Spleen (tissue), 11 donors: ENCODE results near the gene CCDC91. TPM values are rescaled to one million over a fixed set of nuclear protein-coding genes. Genes with fewer than 3 reads are reported as not detected.

Source experiments
- DNase-seq: peaks from one replicate; pipeline ENCODE4 v3.0.0-alpha.2; 2020
- H3K27ac ChIP-seq, 8 donors: fragments of 200-600 bp; sonication (generic) in 7 of 8; 1 replicate in 4 of 8; 2 replicates in 4 of 8; pipeline versions ENCODE4 v1.5.0 to v1.8.0; 2016 to 2021; ENCODE audit warnings: inconsistent platforms in 4 of 8, mild to moderate bottlenecking in 4 of 8, moderate library complexity in 1 of 8
- H3K27me3 ChIP-seq, 7 donors: fragments of 200-600 bp; sonication (generic) in 6 of 7; replicated peaks in 1 of 7; 1 replicate in 4 of 7; 2 replicates in 3 of 7; pipeline versions ENCODE4 v1.5.0 to v1.8.0; 2016 to 2021; ENCODE audit warnings: inconsistent platforms in 3 of 7, mild to moderate bottlenecking in 1 of 7
- H3K36me3 ChIP-seq, 6 donors: fragments of 200-600 bp; sonication (generic) in 5 of 6; 1 replicate in 4 of 6; 2 replicates in 2 of 6; pipeline versions ENCODE4 v1.5.0 to v1.8.0; 2016 to 2021; ENCODE audit warnings: inconsistent platforms in 2 of 6
- H3K4me1 ChIP-seq, 6 donors: fragments of 200-600 bp; sonication (generic) in 5 of 6; 1 replicate in 3 of 6; 2 replicates in 3 of 6; pipeline versions ENCODE4 v1.5.0 to v1.8.0; 2016 to 2021; ENCODE audit warnings: inconsistent platforms in 3 of 6
- H3K4me3 ChIP-seq, 8 donors: fragments of 200-600 bp; sonication (generic) in 7 of 8; 1 replicate in 4 of 8; 2 replicates in 4 of 8; pipeline versions ENCODE4 v1.5.0 to v1.8.0; 2016 to 2021; ENCODE audit warnings: inconsistent platforms in 4 of 8, mild to moderate bottlenecking in 4 of 8, moderate library complexity in 2 of 8
- H3K9me3 ChIP-seq, 8 donors: fragments of 200-600 bp; sonication (generic) in 7 of 8; 1 replicate in 4 of 8; 2 replicates in 4 of 8; pipeline versions ENCODE4 v1.5.0 to v1.8.0; 2016 to 2021; ENCODE audit warnings: inconsistent platforms in 4 of 8
- CTCF ChIP-seq, 11 experiments: fragments of 200-600 bp in 7 of 11; fragments of 450-650 bp in 4 of 11; sonication (generic) in 4 of 11; IDR thresholded peaks in 8 of 11; conservative IDR thresholded peaks in 3 of 11; 1 replicate in 7 of 11; 2 replicates in 4 of 11; pipeline versions ENCODE4 v1.4.0 to v1.8.0; 2016 to 2021; ENCODE audit warnings: antibody characterized with exemption in 11 of 11, inconsistent platforms in 4 of 11, mild to moderate bottlenecking in 1 of 11
- POLR2A ChIP-seq, 3 donors: fragments of 450-650 bp; IDR thresholded peaks; one replicate each; pipeline ENCODE4 v1.5.1; 2017; ENCODE audit warnings: antibody characterized with exemption in 3 of 3, mild to moderate bottlenecking in 1 of 3
- POLR2AphosphoS5 ChIP-seq, 3 donors: sonication (generic); formaldehyde crosslinking; IDR thresholded peaks; one replicate each; pipeline ENCODE4 v1.5.1; 2017; ENCODE audit warnings: antibody characterized with exemption in 3 of 3
- WGBS, 5 donors: extraction: QIAGEN DNeasy Blood & Tissue Kit in 3 of 5; methylation state at CpG; one replicate each; pipeline versions ENCODE4 v1.1.5 to v1.1.7; 2013 to 2018; 5-methylcytosine and 5-hydroxymethylcytosine counted together
- intact Hi-C: fragments of 100-400 bp; cut with DNase I; formaldehyde crosslinking; loops from one replicate; pipeline ENCODE4 v1.15.0; 2023; ENCODE audit warnings: low total_unique reads
- polyA plus RNA-seq, 3 donors: library from polyadenylated mRNA; stranded (reverse); fragments of 200-250 nt; gene quantifications; one replicate each; pipeline ENCODE4 v1.2.1, GENCODE V29; 2013
- total RNA-seq, 7 donors: library from RNA; depleted of rRNA in 3 of 7; stranded (reverse); fragments of >200 nt in 3 of 7; fragmentation: NEBNext Ultra II Directional in 4 of 7; extraction: Animal tissue kit (Norgen Biotek cat#: 25700) in 4 of 7; gene quantifications; one replicate each; pipeline versions ENCODE4 v1.1.0 to v1.2.1, GENCODE V29; 2016 to 2021
- donor health status: healthy with polysubstance abuse.
- donor health status: DM: no; HTN: no; CAD: no; lungs with moderate emphysema.
- donor health status: DM: no; HTN: no; CAD: no.
- donor health status: Bipolar disorder and iron deficiency.
- donor health status: healthy.
- donor health status: DM: no; HTN: no; CAD: no.
- donor health status: DM: yes; HTN: yes; CAD: no.

Gene CCDC91
- total and polyA plus RNA-seq, 10 donors, result 12.8 to 65.9 (median 43.4) TPM

GRCh38 chr12:28292699-28293098, 102.4 kb downstream of the CCDC91 start:
- no peak for TF ChIP-seq CTCF (IDR thresholded peaks at IDR 0.05 in 8 of 11, conservative IDR thresholded peaks at IDR 0.05 in 3 of 11)
- TF ChIP-seq POLR2AphosphoS5 (IDR thresholded peaks at IDR 0.05), result no peak
- no peak for TF ChIP-seq POLR2A (IDR thresholded peaks at IDR 0.05)
- intact Hi-C loops, result no loop called here

GRCh38 chr12:28294300-28294699, 104.0 kb downstream of the CCDC91 start:
- DNase-seq, result no peak
- H3K4me1 ChIP-seq, result no peaks in the 10 kb centered on the region
- no peak overlapping the region for H3K4me3 ChIP-seq
- WGBS, 5 donors, result 74 to 84% (median 82%) methylated on average over 6 of the region's 6 CpGs
- TF ChIP-seq POLR2AphosphoS5 (IDR thresholded peaks at IDR 0.05), result no peak
- no peak for TF ChIP-seq CTCF (IDR thresholded peaks at IDR 0.05 in 8 of 11, conservative IDR thresholded peaks at IDR 0.05 in 3 of 11)
- TF ChIP-seq POLR2A (IDR thresholded peaks at IDR 0.05), result no peak
- H3K27ac ChIP-seq, result no peak overlapping the region
- H3K36me3 ChIP-seq, result peaks cover 0 to 38% (median 7%) of the 10 kb centered on the region in 6 donors
- H3K9me3 ChIP-seq, result peaks cover 8 to 40% (median 33%) of the 10 kb centered on the region in 8 donors
- no peaks in the 10 kb centered on the region for H3K27me3 ChIP-seq
- intact Hi-C loops, result no loop called here

More at GRCh38 chr12:28292699-28293098, 102.4 kb downstream of the CCDC91 start:
- WGBS, 5 donors, result 81 to 94% (median 91%) methylated on average over 2 of the region's 2 CpGs
- H3K4me1 ChIP-seq, result no peaks in the 10 kb centered on the region
- peaks cover 0 to 47% (median 7%) of the 10 kb centered on the region in 6 donors for H3K36me3 ChIP-seq
- DNase-seq, result no peak
- peaks cover 11 to 56% (median 49%) of the 10 kb centered on the region in 8 donors for H3K9me3 ChIP-seq
- no peaks in the 10 kb centered on the region for H3K27me3 ChIP-seq
- no peak overlapping the region for H3K27ac ChIP-seq
- H3K4me3 ChIP-seq, result no peak overlapping the region

GRCh38 chr12:28296287-28296686, 106.0 kb downstream of the CCDC91 start:
- Histone ChIP-seq H3K4me1 (no peaks in the 10 kb centered on the region), H3K36me3 (peaks cover 0 to 22% (median 4%) of the 10 kb centered on the region in 6 donors), H3K27me3 (no peaks in the 10 kb centered on the region), H3K4me3 (no peak overlapping the region), H3K27ac (no peak overlapping the region), H3K9me3 (peaks cover 0 to 20% (median 14%) of the 10 kb centered on the region in 8 donors)
- intact Hi-C loops, result no loop called here
- 74 to 96% (median 93%) methylated on average over 2 of the region's 2 CpGs for WGBS, 5 donors
- TF ChIP-seq POLR2A (IDR thresholded peaks at IDR 0.05), result no peak
- no peak for TF ChIP-seq CTCF (IDR thresholded peaks at IDR 0.05 in 8 of 11, conservative IDR thresholded peaks at IDR 0.05 in 3 of 11)
- TF ChIP-seq POLR2AphosphoS5 (IDR thresholded peaks at IDR 0.05), result no peak
- DNase-seq, result no peak

- TF ChIP-seq POLR2AphosphoS5 (IDR thresholded peaks at IDR 0.05) (no peak), POLR2A (IDR thresholded peaks at IDR 0.05) (no peak)
- Histone ChIP-seq H3K4me3 (no peak overlapping the region), H3K9me3 (no peaks in the 10 kb centered on the region), H3K27ac (no peak overlapping the region), H3K4me1 (no peaks in the 10 kb centered on the region), H3K36me3 (peaks cover 0 to 30% (median 13%) of the 10 kb centered on the region in 6 donors), H3K27me3 (no peaks in the 10 kb centered on the region)
- intact Hi-C loops, result no loop called here
- DNase-seq, result no peak
- 92 to 99% (median 95%) methylated on average over 3 of the region's 3 CpGs for WGBS, 5 donors
These were observed 112.9 kb downstream of the CCDC91 start for GRCh38 chr12:28303192-28303591.

GRCh38 chr12:28306535-28306934, 116.3 kb downstream of the CCDC91 start:
- Histone ChIP-seq H3K27me3 (no peaks in the 10 kb centered on the region), H3K27ac (no peak overlapping the region), H3K9me3 (no peaks in the 10 kb centered on the region), H3K36me3 (peaks cover 0 to 63% (median 26%) of the 10 kb centered on the region in 6 donors), H3K4me3 (no peak overlapping the region), H3K4me1 (no peaks in the 10 kb centered on the region)
- intact Hi-C loops, result no loop called here
- WGBS, 5 donors, result 90 to 96% (median 93%) methylated on average over 2 of the region's 2 CpGs
- TF ChIP-seq POLR2A (IDR thresholded peaks at IDR 0.05) (no peak), CTCF (IDR thresholded peaks at IDR 0.05 in 8 of 11, conservative IDR thresholded peaks at IDR 0.05 in 3 of 11) (no peak)
- no peak for DNase-seq
